GM06990 (cell line): Measurements from ENCODE around the gene GRPEL1.

Experiments
- DNase-seq: peaks from one replicate; pipeline ENCODE4 v3.0.0-alpha.2; 2011; ENCODE audit not compliant: insufficient read length; ENCODE audit errors: extremely low read depth
- H3K27me3 ChIP-seq: replicated peaks from 2 replicates; pipeline ENCODE4 v1.6.0; 2011; ENCODE audit warnings: low read length; ENCODE audit not compliant: control insufficient read depth, insufficient read depth
- H3K36me3 ChIP-seq: 2 replicates; pipeline ENCODE4 v1.5.1; 2011; ENCODE audit warnings: low read length; ENCODE audit not compliant: control insufficient read depth, insufficient read depth
- H3K4me3 ChIP-seq: replicated peaks from 2 replicates; pipeline ENCODE4 v1.5.1; 2011; ENCODE audit warnings: low read depth, mild to moderate bottlenecking, control low read depth, low read length
- TF ChIP-seq, protein P1 (sequence below): IDR thresholded peaks from 2 replicates; pipeline ENCODE4 v1.5.1; 2011; ENCODE audit warnings: low read length, control low read depth, mild to moderate bottlenecking, inconsistent platforms; ENCODE audit not compliant: insufficient read depth, poor library complexity, severe bottlenecking

GRPEL1 gene

GRCh38 chr4:7101692-7102515, 34.0 kb upstream of the GRPEL1 start:
- Histone ChIP-seq H3K36me3 (no peaks in the 10 kb centered on the region), H3K27me3 (no peaks in the 10 kb centered on the region; the same call in none of the 2 replicates), H3K4me3 (peak overlapping the region; percentile 20)
- TF ChIP-seq, protein P1, sequence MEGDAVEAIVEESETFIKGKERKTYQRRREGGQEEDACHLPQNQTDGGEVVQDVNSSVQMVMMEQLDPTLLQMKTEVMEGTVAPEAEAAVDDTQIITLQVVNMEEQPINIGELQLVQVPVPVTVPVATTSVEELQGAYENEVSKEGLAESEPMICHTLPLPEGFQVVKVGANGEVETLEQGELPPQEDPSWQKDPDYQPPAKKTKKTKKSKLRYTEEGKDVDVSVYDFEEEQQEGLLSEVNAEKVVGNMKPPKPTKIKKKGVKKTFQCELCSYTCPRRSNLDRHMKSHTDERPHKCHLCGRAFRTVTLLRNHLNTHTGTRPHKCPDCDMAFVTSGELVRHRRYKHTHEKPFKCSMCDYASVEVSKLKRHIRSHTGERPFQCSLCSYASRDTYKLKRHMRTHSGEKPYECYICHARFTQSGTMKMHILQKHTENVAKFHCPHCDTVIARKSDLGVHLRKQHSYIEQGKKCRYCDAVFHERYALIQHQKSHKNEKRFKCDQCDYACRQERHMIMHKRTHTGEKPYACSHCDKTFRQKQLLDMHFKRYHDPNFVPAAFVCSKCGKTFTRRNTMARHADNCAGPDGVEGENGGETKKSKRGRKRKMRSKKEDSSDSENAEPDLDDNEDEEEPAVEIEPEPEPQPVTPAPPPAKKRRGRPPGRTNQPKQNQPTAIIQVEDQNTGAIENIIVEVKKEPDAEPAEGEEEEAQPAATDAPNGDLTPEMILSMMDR: peak; percentile 73
- peak; percentile 61 for DNase-seq

DNA sequence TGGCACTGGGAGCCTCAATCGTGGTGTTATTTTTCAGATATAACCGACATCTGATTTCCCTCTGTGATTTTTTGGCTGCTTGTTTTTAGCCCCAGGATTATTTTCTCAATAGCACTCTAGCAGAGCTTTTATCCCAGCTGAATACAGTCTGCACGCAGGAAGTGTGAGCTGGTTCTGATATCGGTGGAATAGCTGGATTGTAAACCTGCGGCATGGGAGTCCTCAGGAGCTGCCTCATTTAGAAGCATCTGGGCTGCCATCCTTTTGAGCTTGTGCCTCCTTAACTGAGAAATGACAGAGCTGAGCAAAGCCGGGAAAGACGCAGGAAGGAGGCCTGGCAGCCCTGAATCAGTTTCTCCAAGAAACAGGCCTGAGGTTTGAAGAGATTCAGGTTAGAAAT, 28.4 kb upstream of the GRPEL1 start:
- Histone ChIP-seq H3K27me3 (no peaks in the 10 kb centered on the region; the same call in none of the 2 replicates), H3K4me3 (no peak overlapping the region), H3K36me3 (no peaks in the 10 kb centered on the region)
- TF ChIP-seq, protein P1: no peak
- DNase-seq: no peak

GRCh38 chr4:7095611-7096155, 27.8 kb upstream of the GRPEL1 start:
- Histone ChIP-seq H3K27me3 (no peaks in the 10 kb centered on the region; the same call in none of the 2 replicates), H3K36me3 (no peaks in the 10 kb centered on the region), H3K4me3 (no peak overlapping the region)
- DNase-seq: no peak
- TF ChIP-seq, protein P1: no peak

DNA sequence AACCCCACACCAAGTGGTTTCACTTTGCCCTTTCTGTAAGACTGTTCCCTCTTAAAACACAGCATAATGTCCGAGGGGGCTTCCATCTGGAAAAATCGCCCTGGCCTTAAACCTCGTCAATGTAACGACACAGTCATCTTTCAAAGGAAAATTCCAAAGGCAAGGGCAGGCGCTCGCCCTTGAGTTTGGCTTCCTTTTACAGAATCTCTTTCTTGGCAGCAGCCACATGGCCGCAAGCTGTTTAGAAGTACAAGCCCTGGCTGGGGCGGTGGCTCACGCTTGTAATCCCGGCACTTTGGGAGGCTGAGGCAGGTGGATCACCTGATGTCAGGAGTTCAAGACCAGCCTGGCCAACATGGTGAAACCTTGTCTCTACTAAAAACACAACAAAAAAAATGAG, 27.1 kb upstream of the GRPEL1 start:
- DNase-seq: no peak
- TF ChIP-seq, protein P1: no peak
- H3K4me3 ChIP-seq: no peak overlapping the region
- H3K27me3 ChIP-seq: no peaks in the 10 kb centered on the region; the same call in none of the 2 replicates
- no peaks in the 10 kb centered on the region for H3K36me3 ChIP-seq

GRCh38 chr4:7092026-7092425, 24.2 kb upstream of the GRPEL1 start:
- TF ChIP-seq, protein P1: no peak
- no peak overlapping the region for H3K4me3 ChIP-seq
- H3K36me3 ChIP-seq: no peaks in the 10 kb centered on the region
- H3K27me3 ChIP-seq: no peaks in the 10 kb centered on the region; the same call in 1 of the 2 replicates
- DNase-seq: no peak
